Stimulated activated CD4-positive, alpha-beta T cell treated with anti-CD3 and anti-CD28 coated beads, Interleukin-12 subunit alpha, Interleukin-12 subunit beta, amount 100 ng/mL, for 48 hours (primary cell): ENCODE measurements around the gene HOXB4.

Experiments used
- DNase-seq, 3 donors: peaks; one replicate each; pipeline ENCODE4 v3.0.0-alpha.2; 2020; ENCODE audit warnings: low read depth in 2 of 3, low spot score in 1 of 3

Gene HOXB4

GRCh38 chr17:48590607-48591161 is 12.5 kb upstream of the HOXB4 start:
- DNase-seq = no peak

DNA sequence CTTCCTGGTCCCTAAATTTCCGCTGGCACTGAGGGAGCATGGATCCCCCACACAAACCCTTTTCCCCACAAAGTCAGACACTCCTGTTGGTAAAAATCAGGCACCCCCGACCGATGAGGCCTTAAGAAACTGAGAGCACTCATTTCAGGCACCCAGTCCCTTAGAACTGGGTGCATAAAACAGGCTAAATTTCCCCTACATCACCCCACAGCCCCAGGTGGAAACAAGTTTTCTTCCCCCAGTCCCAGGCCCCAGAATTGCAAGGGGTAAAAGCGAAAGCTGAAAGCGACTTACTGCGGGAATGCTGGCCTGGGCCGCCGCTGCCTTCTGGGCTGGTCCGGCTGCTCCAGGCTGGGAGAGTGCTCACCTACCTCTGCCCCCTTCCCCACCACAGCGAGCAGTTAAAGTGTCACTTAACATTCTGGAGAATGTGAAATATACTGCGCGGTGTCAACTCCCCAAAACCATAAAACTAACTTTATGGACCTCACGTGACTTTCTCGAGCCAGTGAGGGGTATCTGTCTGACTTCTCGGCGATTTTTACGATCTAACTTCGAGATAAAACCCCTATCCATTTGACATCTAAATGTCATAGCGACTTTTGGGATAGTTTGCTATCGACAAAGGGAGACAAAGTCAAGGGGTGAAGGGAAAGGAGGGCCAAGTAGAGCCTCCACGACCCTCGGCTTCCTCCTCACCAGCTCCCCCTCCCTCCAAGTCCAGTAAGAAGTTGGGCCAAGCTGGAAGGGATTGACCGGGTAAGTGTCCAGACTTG is 11.9 kb upstream of the HOXB4 start, which contains the start of gene HOXB3:
HOXB3 (minus strand) TSS at position 411 of the 776 bp plus-strand sequence. CDS start 37,767 bp downstream, outside the sequence.
- DNase-seq = no peak

- no peak for DNase-seq
Observed at GRCh38 chr17:48589060-48589830, 11.1 kb upstream of the HOXB4 start.

- DNase-seq = no peak
Observed at GRCh38 chr17:48588528-48588927, 10.4 kb upstream of the HOXB4 start.

GRCh38 chr17:48588074-48588415 is 9.9 kb upstream of the HOXB4 start:
- DNase-seq = no peak

- DNase-seq = no peak
Observed at GRCh38 chr17:48587276-48588073, 9.3 kb upstream of the HOXB4 start.

DNA sequence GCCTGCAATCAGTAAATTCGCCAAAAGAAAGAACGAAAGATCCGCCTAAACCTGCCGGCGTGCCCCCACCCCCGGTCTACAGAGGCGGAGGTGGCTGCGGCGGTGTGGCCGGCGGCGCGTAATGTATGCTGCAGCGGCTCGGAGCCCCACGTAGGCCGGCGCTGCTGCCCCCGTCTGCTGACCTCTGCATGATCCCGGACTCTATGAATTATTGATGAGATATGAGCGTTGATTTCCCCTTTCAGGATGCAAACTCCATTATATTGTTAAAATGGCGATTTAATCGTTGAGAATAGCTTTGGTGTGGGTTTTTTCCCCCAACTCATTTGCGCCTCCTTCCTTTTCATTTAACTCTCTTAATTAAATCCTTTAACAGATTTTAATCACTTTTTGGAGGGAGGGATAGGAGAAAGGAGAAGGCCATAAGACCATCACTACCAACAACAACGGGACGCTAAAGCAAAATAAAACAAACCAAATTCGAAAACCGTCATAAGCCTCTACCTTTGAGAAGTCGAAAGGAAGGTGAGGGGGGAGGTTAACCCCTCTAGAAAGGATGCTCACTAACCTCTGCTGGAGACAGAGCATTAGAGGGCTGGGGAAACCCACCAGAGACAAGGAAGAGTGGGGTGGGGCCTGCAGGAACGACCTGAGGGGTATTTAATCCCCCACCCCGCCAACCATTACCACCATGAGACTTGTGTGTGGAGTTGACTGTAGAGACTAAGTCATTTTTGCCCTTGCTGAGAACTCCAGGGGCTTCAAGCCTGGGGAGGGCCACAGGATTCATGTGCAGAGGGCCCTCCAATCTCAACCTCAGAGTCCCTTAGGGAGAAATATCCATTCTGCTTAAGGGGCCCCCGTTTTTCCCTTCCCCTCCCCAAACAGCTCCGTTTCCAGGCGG is 8.5 kb upstream of the HOXB4 start:
- DNase-seq = no peak

- DNase-seq = no peak
Observed at GRCh38 chr17:48584223-48584741, 6.1 kb upstream of the HOXB4 start.

DNA sequence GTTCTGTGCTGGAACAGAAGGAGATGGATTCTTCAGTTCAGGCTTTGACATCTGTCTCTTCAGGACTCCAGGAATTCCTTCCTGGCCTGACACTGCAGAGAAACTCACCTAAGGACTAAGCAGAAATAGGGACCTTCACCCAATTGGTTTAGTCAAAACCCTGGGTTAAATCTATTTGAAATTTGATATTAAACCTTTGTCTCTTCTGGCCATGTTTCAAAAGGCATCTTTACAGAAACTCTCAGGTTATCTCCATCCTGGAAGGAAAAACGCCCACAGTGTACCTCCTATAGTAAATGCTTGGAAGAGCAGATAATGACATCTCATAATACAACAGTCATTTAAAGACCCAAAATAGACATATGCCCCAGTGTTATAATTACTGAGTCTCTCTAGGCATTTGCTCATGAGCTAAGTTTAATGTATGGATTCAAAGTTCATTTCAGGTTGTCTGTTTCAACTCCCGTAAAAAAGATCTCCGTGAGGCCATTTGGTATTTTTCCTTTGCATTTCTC is 5.6 kb upstream of the HOXB4 start:
- no peak for DNase-seq

- no peak for DNase-seq
Observed at GRCh38 chr17:48582750-48583069, 4.6 kb upstream of the HOXB4 start.

GRCh38 chr17:48579760-48580554 is 1.8 kb upstream of the HOXB4 start:
- DNase-seq = no peak

DNA sequence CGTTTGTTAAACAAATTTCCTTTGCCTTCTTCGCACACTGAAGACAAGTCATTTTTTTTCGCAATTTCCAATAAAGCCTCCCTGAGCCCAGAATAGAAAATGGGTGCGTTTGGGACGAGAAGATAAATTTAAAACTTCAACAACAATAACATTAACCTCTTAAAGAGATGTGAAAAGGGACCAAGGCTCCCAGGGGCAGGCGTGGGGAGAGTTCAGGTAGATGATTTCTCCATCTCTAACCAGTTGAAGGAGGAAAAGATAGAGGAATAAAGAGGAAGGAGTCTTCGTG is 1.3 kb upstream of the HOXB4 start:
- no peak for DNase-seq

GRCh38 chr17:48578616-48579470 is 693 bp upstream of the HOXB4 start:
- no peak for DNase-seq

- no peak for DNase-seq
Observed at GRCh38 chr17:48577330-48577945, 712 bp downstream of the HOXB4 start.

DNA sequence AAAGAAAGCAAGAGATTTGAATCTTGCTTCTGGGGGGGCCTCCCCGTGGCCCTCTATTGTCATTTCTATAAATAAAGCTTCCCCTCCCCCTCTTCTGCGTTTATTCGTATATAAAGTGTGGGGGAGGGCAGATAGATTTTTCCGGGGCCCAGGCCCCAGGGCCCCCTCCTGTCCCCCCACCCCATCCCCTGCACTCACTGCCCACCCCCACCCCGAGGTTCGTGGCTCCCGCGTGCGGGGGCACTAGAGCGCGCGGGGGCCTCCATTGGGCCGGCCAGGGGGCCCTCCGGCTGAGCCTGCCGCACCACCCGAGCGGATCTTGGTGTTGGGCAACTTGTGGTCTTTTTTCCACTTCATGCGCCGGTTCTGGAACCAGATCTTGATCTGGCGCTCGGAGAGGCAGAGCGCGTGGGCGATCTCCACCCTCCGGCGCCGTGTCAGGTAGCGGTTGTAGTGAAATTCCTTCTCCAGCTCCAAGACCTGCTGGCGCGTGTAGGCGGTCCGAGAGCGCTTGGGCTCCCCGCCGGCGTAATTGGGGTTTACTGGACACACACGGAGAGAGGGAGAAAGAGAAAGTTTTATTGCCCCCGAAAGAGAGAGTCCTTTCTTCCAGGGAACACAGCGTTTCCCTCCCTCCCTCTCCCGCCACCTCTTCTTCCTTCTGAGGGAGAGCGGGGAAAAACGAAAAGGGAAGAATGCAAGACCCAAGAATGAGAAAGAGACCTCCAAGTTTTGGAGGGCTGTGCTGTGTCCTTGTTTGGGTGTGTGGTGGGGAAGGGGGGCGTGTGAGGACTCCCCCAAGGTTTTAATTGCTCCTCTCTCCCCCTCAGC is 1.5 kb downstream of the HOXB4 start:
- no peak for DNase-seq

DNA sequence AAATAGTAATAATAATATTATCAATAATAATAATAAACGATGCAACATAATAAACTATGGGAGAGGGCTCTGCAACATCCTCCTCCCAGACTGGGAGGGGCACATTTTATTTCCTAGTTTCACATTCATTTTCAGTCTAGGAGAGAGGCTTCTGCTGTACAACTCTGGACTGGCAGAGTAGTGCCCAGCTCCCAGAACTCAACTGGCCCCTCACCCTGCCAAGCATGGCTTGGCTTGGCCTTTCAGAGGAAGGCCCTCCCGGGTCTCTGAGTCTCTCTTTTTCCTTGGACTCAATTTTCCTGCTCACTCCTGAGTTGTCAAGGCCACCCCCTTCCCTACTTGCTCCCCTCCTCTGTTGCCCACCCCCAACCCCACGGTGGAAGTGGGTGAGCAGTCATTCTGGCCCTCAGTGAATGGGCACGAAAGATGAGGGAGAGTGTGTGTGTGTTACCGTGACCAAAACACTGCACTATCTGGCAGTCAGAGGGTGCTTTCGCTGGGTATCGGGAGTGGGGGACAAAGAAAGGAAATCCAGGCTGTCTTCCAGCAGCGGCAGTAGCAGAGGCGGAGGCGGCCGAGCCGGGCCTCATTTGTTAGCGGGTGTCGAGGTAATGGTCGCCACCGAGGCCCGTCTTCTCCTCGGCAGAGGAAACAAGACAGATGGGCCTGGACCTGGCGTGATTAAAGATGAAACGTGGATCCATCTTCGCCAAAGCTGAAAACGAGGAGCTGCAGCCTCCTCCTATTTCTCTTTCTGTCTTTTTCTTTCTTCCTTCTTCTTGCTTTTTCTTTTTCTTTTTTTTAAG is 2.3 kb downstream of the HOXB4 start:
- no peak for DNase-seq
